Loucy (cell line): ENCODE measurements around the gene DOCK10.

Source experiments
- H2AFZ ChIP-seq: fragments of 200-600 bp; sonication (generic); 2 replicates; pipeline ENCODE4 v1.6.0; 2016; ENCODE audit warnings: antibody characterized with exemption, mild to moderate bottlenecking, low read length, moderate library complexity
- H3F3A ChIP-seq: fragments of 200-600 bp; 2 replicates; pipeline ENCODE4 v1.6.0; 2016; ENCODE audit warnings: antibody characterized with exemption, low read depth, mild to moderate bottlenecking
- H3K27me3 ChIP-seq: fragments of 200-600 bp; sonication (generic); 2 replicates; pipeline ENCODE4 v1.6.1; 2014; ENCODE audit warnings: low read length, mild to moderate bottlenecking; ENCODE audit not compliant: insufficient read depth, poor library complexity, severe bottlenecking
- H3K36me3 ChIP-seq: fragments of 200-600 bp; sonication (generic); 2 replicates; pipeline ENCODE4 v1.6.1; 2016; ENCODE audit warnings: low read length; ENCODE audit not compliant: insufficient read depth
- H3K4me1 ChIP-seq: fragments of 200-600 bp; sonication (generic); 2 replicates; pipeline ENCODE4 v1.5.1; 2014; ENCODE audit warnings: low read length, mild to moderate bottlenecking; ENCODE audit not compliant: insufficient read depth, poor library complexity, severe bottlenecking
- H3K4me2 ChIP-seq: fragments of 200-600 bp; sonication (generic); 2 replicates; pipeline ENCODE4 v1.6.0; 2014; ENCODE audit warnings: antibody characterized with exemption, low read length, low read depth, mild to moderate bottlenecking; ENCODE audit not compliant: poor library complexity, severe bottlenecking
- H3K4me3 ChIP-seq: fragments of 200-600 bp; sonication (generic); 2 replicates; pipeline ENCODE4 v1.5.1; 2014; ENCODE audit warnings: low read length, mild to moderate bottlenecking, mixed read lengths; ENCODE audit not compliant: poor library complexity, severe bottlenecking
- H3K79me2 ChIP-seq: fragments of 200-600 bp; sonication (generic); 2 replicates; pipeline ENCODE4 v1.6.1; 2014; ENCODE audit warnings: low read length; ENCODE audit not compliant: insufficient read depth
- H3K9ac ChIP-seq: fragments of 200-600 bp; sonication (generic); 2 replicates; pipeline ENCODE4 v1.6.0; 2014; ENCODE audit warnings: mild to moderate bottlenecking, low read depth, low read length, moderate library complexity; ENCODE audit not compliant: poor library complexity, severe bottlenecking
- H3K9me2 ChIP-seq: fragments of 200-600 bp; sonication (generic); replicated peaks from 2 replicates; pipeline ENCODE4 v1.6.1; 2016; ENCODE audit warnings: low read depth, low read length, mixed read lengths
- H3K9me3 ChIP-seq: fragments of 200-600 bp; sonication (generic); 2 replicates; pipeline ENCODE4 v1.6.1; 2014; ENCODE audit warnings: mild to moderate bottlenecking, antibody characterized with exemption, low read length, low read depth; ENCODE audit not compliant: insufficient read depth
- H4K20me1 ChIP-seq: fragments of 200-600 bp; sonication (generic); 2 replicates; pipeline ENCODE4 v1.6.0; 2014; ENCODE audit warnings: antibody characterized with exemption, low read length, mild to moderate bottlenecking; ENCODE audit not compliant: insufficient read depth, poor library complexity, severe bottlenecking
- CTCF ChIP-seq: fragments of 200-600 bp; sonication (generic); conservative IDR thresholded peaks from 2 replicates; pipeline ENCODE4 v1.5.1; 2014; ENCODE audit warnings: mild to moderate bottlenecking, antibody characterized with exemption, low read length
- EZH2phosphoT487 ChIP-seq: fragments of 200-600 bp; IDR thresholded peaks from 2 replicates; pipeline ENCODE4 v1.6.1; 2018; ENCODE audit warnings: antibody characterized with exemption, mild to moderate bottlenecking, moderate library complexity, borderline replicate concordance

DOCK10 gene

GRCh38 chr2:224832207-224832606 is 210.1 kb downstream of the DOCK10 start:
- no peak for TF ChIP-seq CTCF
- TF ChIP-seq EZH2phosphoT487, result no peak

GRCh38 chr2:224831530-224831929 is 210.7 kb downstream of the DOCK10 start:
- Histone ChIP-seq H4K20me1 (no peaks in the 10 kb centered on the region), H3K4me3 (no peak overlapping the region), H2AFZ (no peak overlapping the region), H3K36me3 (peaks cover 61% of the 10 kb centered on the region; the same call in 1 of the 2 replicates), H3F3A (no peaks in the 10 kb centered on the region), H3K9me3 (no peaks in the 10 kb centered on the region), H3K4me2 (no peak overlapping the region), H3K79me2 (no peaks in the 10 kb centered on the region), H3K9me2 (no peaks in the 10 kb centered on the region), H3K27me3 (no peaks in the 10 kb centered on the region), H3K9ac (no peak overlapping the region), H3K4me1 (no peaks in the 10 kb centered on the region)
- TF ChIP-seq EZH2phosphoT487, result no peak
- TF ChIP-seq CTCF, result no peak

More at GRCh38 chr2:224832207-224832606, 210.1 kb downstream of the DOCK10 start:
- Histone ChIP-seq H3K36me3 (peaks cover 65% of the 10 kb centered on the region; the same call in 1 of the 2 replicates), H3K27me3 (no peaks in the 10 kb centered on the region), H3F3A (no peaks in the 10 kb centered on the region), H3K9me2 (no peaks in the 10 kb centered on the region), H3K4me1 (no peaks in the 10 kb centered on the region), H3K4me3 (no peak overlapping the region), H3K79me2 (no peaks in the 10 kb centered on the region), H3K9me3 (no peaks in the 10 kb centered on the region), H2AFZ (no peak overlapping the region), H3K4me2 (no peak overlapping the region), H3K9ac (no peak overlapping the region), H4K20me1 (no peaks in the 10 kb centered on the region)

- Histone ChIP-seq H3K27me3 (no peaks in the 10 kb centered on the region), H4K20me1 (no peaks in the 10 kb centered on the region), H3K9me3 (no peaks in the 10 kb centered on the region), H3K9me2 (no peaks in the 10 kb centered on the region), H3K4me3 (peak overlapping the region; percentile 34), H3K4me2 (peak overlapping the region; percentile 49), H3K36me3 (peaks cover 9% of the 10 kb centered on the region; the same call in 1 of the 2 replicates), H3F3A (no peaks in the 10 kb centered on the region), H3K79me2 (no peaks in the 10 kb centered on the region), H3K9ac (no peak overlapping the region), H2AFZ (no peak overlapping the region), H3K4me1 (peaks cover 20% of the 10 kb centered on the region)
- TF ChIP-seq EZH2phosphoT487 (no peak), CTCF (no peak)
These were observed 221.8 kb downstream of the DOCK10 start for GRCh38 chr2:224820283-224820991.
